LHCN-M2 (cell line): Measurements from ENCODE around the gene VPS18. TPM values are rescaled to one million over a fixed set of nuclear protein-coding genes. Genes with fewer than 3 reads are reported as not detected.

Source experiments
- DNase-seq: peaks from one replicate; pipeline ENCODE4 v3.0.0-alpha.2; 2012; ENCODE audit warnings: low read depth
- total RNA-seq: library from RNA; depleted of rRNA; stranded (reverse); fragments of >200 nt; gene quantifications from 2 replicates; pipeline ENCODE4 v1.2.3, GENCODE V29; 2014

VPS18 gene
- total RNA-seq, 1 experiment from 2014 or later: 52.1 TPM

GRCh38 chr15:40900256-40901052 lies 6.2 kb downstream of the VPS18 start:
- DNase-seq: no peak

GRCh38 chr15:40901053-40901443 lies 6.8 kb downstream of the VPS18 start:
- DNase-seq: no peak

DNA sequence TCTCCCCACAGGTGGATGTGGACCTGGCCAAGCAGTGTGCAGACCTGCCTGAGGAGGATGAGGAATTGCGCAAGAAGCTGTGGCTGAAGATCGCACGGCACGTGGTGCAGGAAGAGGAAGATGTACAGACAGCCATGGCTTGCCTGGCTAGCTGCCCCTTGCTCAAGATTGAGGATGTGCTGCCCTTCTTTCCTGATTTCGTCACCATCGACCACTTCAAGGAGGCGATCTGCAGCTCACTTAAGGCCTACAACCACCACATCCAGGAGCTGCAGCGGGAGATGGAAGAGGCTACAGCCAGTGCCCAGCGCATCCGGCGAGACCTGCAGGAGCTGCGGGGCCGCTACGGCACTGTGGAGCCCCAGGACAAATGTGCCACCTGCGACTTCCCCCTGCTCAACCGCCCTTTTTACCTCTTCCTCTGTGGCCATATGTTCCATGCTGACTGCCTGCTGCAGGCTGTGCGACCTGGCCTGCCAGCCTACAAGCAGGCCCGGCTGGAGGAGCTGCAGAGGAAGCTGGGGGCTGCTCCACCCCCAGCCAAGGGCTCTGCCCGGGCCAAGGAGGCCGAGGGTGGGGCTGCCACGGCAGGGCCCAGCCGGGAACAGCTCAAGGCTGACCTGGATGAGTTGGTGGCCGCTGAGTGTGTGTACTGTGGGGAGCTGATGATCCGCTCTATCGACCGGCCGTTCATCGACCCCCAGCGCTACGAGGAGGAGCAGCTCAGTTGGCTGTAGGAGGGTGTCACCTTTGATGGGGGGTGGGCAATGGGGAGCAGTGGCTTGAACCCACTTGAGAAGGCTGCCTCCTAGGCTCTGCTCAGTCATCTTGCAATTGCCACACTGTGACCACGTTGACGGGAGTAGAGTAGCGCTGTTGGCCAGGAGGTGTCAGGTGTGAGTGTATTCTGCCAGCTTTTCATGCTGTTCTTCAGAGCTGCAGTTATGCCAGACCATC lies 8.6 kb downstream of the VPS18 start:
- no peak for DNase-seq

DNA sequence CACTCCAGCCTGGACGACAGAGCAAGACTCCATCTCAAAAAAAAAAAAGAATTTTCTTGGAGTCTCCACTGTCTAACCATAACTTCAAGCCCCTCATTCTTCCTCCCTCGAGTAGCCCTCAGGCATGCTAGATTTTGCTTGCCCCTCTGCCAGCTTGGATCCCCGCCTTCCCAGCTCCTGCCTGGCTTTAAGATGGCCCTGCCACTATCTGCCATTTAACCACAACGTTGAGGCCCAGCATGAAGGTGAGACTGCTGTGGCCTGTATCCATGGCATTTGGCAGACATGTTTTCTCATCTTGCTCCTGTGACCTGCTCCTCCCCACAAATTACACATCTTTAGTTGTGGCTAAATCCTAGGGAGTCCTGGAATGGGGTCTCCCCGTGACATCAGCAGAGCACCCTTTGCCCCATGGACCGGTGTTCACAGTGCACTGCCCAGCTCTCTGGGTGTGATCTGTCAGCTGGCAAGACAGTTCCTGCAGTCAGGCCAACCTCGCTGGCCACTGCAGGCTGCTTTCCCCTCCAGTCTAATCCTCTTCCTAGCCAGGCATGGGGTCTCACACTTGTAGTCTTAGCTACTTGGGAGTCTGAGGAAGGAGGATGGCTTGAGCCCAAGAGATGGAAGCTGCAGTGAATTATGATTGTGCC lies 10.4 kb downstream of the VPS18 start:
- DNase-seq: no peak

DNA sequence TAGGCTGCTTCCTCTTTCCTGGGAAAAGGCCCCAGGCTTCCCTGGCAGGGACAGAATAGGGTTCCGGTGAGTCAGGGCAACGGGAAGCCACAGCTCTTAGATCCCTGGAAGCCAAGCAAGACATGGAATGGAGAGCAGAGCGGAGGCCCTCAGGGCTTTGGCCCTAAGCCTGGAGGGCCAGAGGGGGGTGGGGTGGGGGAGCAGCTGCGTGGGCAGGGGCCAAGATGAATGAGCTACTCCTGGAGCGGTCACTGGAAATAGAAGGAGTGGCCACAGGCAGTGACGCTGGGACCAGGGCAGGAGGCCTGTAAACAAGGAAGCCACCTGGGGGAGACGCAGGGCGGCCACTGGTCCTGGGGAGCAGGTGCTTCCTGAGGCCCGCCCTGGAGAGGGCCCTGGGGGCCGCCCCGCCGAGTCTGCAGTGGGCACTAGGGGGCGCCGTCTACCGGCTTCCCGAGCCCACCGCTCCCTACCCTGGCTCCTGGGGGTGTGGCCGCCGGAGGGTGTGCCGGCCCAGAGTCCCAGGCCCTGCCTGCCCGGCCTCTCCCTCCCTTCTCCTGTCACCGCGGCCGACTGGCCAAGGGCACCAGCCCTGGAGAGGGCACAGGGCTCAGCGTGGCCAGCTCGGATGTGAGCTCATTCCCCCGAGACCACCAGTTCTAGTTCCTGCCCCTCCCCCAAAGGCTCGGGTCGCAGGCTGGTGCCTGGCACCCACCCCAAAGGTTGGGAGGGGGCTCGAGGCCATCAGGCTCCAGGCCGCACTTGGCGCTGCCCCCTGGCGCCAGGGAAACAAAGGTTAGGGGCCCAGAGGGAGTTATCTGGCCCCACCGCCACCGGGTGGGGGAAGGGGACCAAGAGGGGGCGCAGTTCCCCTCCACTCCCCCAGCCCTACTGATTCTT lies 12.1 kb downstream of the VPS18 start:
- peak; percentile 94 for DNase-seq

DNA sequence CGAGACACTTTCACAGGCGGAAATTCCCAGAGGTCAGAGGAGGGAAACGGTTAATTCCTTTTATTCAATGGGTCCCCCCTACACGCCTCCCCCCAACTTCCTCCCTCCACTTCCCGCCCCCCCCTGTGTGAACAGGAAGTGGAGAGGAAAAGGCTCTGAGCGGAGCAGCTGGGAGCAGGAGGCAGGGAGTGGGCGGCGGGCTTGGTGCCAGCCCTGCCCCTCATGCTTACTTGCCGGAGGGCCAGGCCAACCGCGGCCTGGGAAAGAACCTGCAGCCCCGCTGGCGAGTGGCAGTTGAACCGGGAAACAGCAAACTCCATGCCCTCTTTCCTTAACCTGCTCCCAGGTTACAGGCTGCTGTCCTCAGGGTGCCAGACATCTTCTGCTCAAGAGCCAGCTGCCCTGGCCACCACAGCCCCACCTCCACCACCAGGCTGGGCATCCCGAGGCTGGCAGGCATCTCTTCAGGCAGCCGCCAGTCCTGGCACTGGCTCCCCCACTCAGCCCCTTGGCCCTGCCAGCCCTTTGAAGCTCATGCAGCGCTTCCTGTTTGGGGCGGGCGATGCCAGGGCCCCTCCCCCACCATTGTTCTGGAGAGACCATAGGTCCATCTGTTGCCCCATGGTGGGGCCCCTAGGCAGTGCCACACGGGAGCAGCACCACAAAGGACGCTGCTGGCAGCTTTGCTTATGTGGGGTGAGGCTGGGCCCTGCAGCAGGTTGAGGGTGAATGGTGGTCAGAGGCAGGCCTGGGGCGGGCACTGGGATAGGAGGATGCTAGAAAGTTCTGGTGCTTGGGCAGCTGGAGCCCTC lies 12.9 kb downstream of the VPS18 start:
- DNase-seq: no peak

DNA sequence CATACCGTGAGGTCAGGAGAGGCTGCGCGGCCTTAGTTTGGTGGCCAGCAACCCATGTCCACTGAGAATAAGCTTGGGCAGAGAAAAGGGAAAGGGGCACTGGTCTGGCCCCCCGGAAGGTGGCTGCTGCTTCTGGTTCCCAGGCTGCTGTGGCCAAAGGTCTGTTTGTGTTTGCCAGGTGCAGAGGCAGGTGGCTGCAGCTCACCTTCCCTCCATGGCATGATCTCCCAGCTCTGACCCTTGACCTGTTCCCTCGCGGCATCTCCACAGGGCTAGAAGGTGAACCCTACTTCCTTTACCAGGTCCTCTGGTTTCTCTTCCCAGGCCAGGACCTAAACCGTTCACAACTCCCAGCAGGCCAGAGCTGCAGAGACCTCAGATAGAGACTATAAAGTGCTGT lies 13.8 kb downstream of the VPS18 start:
- no peak for DNase-seq

- no peak for DNase-seq
Observed at GRCh38 chr15:40909662-40910630, 15.7 kb downstream of the VPS18 start.

- DNase-seq: no peak
Observed at GRCh38 chr15:40911141-40911540, 16.9 kb downstream of the VPS18 start.

DNA sequence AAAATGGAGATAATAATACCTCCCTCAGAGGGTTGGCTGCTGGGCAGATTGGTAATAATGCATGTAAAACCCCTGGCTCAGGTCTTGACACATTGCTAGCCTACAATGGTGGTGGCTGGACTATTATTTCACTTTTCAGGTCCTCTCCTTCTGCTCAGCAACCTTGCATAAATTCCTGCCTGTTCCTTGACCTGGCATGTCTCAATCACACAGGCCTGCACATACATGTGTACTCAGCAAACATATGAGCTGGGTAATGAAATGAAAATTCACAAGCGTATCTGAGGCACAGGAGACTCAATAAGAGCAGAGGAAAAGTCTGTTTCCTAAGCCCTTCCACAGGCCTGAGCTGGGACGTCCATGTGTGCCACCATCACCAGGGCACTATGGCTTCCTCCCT lies 17.4 kb downstream of the VPS18 start:
- no peak for DNase-seq

- no peak for DNase-seq
Observed at GRCh38 chr15:40912478-40912877, 18.2 kb downstream of the VPS18 start.

- DNase-seq: no peak
Observed at GRCh38 chr15:40914013-40914412, 19.8 kb downstream of the VPS18 start.

GRCh38 chr15:40914486-40914885 lies 20.2 kb downstream of the VPS18 start:
- DNase-seq: no peak

DNA sequence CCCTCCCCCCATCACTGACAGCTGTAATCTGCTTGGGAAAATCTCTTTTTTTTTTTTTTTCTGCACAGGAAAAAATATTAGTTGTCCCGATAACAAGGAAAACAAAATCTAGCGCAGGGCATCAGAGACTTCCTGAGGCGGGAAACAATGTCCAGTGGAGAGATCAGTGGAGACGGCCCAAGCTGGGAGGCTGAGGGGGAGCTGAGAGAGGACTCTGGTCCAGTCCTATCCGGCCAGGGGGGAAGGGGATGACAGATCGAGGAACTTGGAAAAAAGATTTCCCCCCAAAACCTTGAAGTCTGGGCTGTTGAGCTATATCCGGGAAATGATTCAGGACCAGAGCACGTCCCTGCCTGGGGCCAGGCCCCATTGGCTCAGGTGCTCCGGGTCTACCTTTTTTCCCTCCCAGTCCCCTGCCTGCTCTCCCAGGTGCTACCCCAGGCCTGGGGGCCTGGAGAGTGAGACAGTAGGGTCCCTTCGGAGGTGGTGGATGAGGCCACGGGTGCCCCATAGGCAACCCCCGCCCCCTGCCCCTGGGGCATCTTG lies 20.9 kb downstream of the VPS18 start:
- no peak for DNase-seq

DNA sequence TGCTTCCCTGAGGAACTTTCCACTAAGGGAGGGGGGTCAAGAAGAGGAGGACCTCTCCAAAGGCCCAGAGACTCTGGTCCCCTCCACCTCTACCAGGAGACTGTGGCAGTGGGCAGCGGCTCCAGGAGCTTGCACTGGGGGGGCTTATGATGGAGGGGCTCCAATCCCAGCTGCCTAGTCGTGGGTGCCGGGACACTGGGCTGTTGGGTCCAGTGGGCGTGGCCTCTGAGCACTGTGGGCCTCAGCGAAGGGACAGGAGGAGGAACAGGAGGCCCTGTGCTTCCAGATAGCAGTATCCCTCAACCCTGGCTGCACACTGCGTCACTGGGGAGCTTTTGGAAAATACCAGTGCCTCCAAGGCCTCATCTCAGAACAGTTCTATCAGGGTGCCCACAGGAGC lies 21.4 kb downstream of the VPS18 start:
- no peak for DNase-seq

DNA sequence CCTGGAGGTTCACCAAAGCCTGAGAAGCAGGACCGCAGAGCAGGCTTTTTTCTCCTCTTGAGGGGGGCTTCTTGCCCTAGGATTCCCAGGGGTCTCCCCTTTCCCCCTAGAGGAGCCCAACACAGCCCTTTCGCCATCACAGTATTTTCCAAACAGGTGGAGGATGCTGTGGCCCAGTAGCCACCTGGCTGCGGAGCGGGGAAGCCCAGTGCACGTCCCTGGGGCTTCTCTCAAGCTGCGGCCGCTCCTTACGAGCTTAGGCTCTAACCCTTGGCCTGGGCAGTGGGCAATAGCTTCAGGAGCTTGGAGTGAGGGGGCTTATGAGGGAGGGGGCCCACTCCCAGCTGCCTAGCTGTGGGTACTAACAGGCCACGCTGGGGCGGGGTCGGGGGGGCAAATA lies 23.3 kb downstream of the VPS18 start:
- no peak for DNase-seq

DNA sequence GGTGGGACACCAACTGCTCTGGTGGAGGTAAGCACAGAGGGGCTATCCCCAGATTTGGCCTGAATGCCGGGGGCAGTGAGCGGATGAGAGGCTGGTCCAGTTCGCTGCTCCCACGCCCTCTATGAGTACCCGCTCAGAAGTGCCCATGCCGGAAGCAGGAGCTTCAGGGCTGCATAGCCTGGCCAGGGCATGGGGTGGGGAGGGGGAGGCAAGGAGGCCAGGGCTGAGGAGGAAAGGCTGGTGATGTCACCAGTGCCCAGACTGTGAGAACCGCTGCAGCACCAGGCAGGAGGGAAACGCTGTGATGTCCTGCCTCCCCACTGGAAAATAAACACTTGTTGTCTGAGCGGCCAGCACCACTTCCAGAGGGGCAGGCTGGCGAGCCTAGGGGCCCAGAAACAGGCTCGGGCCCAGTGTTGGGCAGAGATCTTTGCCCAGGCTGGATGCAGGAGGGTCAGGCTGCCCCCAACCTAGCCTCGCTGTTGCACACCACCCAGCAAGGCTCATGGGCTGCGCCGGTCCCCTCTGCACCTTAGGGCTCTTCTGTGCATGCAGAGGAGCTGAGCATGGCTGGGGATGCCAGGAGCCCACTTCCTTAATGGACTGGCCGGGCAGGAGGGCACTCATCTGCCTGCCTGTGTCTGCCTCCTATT lies 24.0 kb downstream of the VPS18 start:
- no peak for DNase-seq

DNA sequence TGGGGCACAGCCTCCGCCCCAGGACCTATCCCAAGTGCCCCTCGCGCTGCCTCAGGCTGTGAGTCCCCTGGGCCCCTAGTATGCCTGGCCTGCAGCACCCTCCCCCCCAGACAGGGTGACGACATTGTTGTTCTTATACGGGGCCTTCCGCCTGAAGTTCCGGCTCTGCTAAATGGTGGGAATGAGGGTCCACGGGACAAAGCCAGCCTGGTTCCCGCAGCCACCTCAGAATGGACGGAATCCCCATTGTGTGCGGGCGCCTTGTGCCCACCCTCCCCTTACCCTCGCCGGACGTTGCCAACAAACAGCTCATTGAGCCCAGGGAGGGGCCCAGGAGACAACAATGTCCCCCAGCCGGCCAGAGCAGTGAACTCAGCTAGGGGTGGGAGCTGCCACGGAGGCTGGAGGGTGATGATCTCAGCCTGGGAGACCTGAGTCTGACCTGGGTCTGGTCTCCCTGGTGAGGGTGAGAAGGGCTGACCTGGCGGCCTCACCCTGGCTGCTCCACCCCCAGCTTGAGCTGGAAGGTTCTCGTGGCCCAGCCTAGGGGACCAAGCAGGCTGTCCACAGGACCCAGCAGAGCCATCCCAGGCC lies 24.6 kb downstream of the VPS18 start:
- no peak for DNase-seq
